Measurements from ENCODE around the gene CDKAL1.
"Not testable (repeated sequence)": the region's sequence is repeated elsewhere in the genome, so short reads cannot be mapped to it uniquely, and the experiment has no call there.

- TF ChIP-seq CTCF (conservative IDR thresholded peaks at IDR 0.05); EZH2 (IDR thresholded peaks at IDR 0.05; ENCODE audit: low read depth): not testable (repeated sequence)
These were observed 83.3 kb downstream of the CDKAL1 start for GRCh38 chr6:20617537-20617936.
